Adrenal gland (tissue), 12 donors: ENCODE data around the gene WNT4. TPM values are rescaled to one million over a fixed set of nuclear protein-coding genes. Genes with fewer than 3 reads are reported as not detected.

ENCODE experiments used
- DNase-seq, 7 donors: peaks; one replicate each; pipeline ENCODE4 v3.0.0-alpha.2; 2019 to 2020
- H3K27ac ChIP-seq, 5 donors: fragments of 200-600 bp; sonication (generic) in 4 of 5; 1 replicate in 3 of 5; 2 replicates in 2 of 5; pipeline versions ENCODE4 v1.5.1 to v1.8.0; 2016 to 2020; ENCODE audit warnings: mild to moderate bottlenecking in 1 of 5
- H3K27me3 ChIP-seq: fragments of 200-600 bp; 2 replicates; pipeline ENCODE4 v1.8.0; 2021
- H3K36me3 ChIP-seq, 2 donors: fragments of 200-600 bp; replicated peaks in 1 of 2; 1 replicate in 1 of 2; 2 replicates in 1 of 2; pipeline versions ENCODE4 v1.5.1 to v1.8.0; 2018 to 2022
- H3K4me1 ChIP-seq, 2 donors: fragments of 200-600 bp; replicated peaks in 1 of 2; 1 replicate in 1 of 2; 2 replicates in 1 of 2; pipeline versions ENCODE4 v1.5.1 to v1.8.0; 2018 to 2021
- H3K4me3 ChIP-seq, 4 donors: fragments of 200-600 bp; sonication (generic) in 3 of 4; one replicate each; pipeline ENCODE4 v1.5.1; 2016 to 2018
- H3K9me3 ChIP-seq, 3 donors: fragments of 200-600 bp; sonication (generic) in 1 of 3; replicated peaks in 1 of 3; 1 replicate in 2 of 3; 2 replicates in 1 of 3; pipeline versions ENCODE4 v1.5.1 to v1.8.0; 2016 to 2021
- POLR2A ChIP-seq, 2 donors: fragments of 450-650 bp; IDR thresholded peaks; one replicate each; pipeline ENCODE4 v1.6.1; 2017; ENCODE audit warnings: antibody characterized with exemption in 2 of 2, mild to moderate bottlenecking in 2 of 2, moderate library complexity in 1 of 2
- WGBS, 4 donors: extraction: QIAGEN DNeasy Blood & Tissue Kit in 2 of 4; methylation state at CpG; one replicate each; pipeline versions ENCODE4 v1.1.5 to v1.1.7; 2013 to 2017; 5-methylcytosine and 5-hydroxymethylcytosine counted together
- intact Hi-C, 2 donors: fragments of 100-400 bp; cut with DNase I; formaldehyde crosslinking; loops; one replicate each; pipeline versions ENCODE4 v1.14.1 to v1.15.0; 2022 to 2023
- polyA plus RNA-seq, 3 donors: library from polyadenylated mRNA; stranded (reverse); fragments of 200-250 nt in 2 of 3; fragments of 350-450 nt in 1 of 3; fragmentation: Illumina TruSeq in 1 of 3; extraction: RNeasy Lipid Tissue Mini Kit (QIAGEN cat#74804) in 1 of 3; gene quantifications; one replicate each; pipeline ENCODE4 v1.2.3, GENCODE V29; 2013 to 2014
- total RNA-seq, 9 donors: library from RNA; depleted of rRNA in 4 of 9; stranded (reverse); fragments of >200 nt in 4 of 9; fragments of 120-200 nt in 1 of 9; fragmentation: NEBNext Ultra II Directional in 1 of 9; extraction: Animal tissue kit (Norgen Biotek cat#: 25700) in 1 of 9; gene quantifications; one replicate each; pipeline versions ENCODE4 v1.1.0 to v1.2.4, GENCODE V29; 2013 to 2023
- TF ChIP-seq, protein P1 (sequence below), 6 experiments: fragments of 450-650 bp in 4 of 6; fragments of 200-600 bp in 2 of 6; sonication (generic) in 1 of 6; IDR thresholded peaks; 1 replicate in 5 of 6; 2 replicates in 1 of 6; pipeline versions ENCODE4 v1.5.1 to v1.8.0; 2016 to 2021; ENCODE audit warnings: antibody characterized with exemption in 6 of 6, mild to moderate bottlenecking in 2 of 6, moderate library complexity in 1 of 6
- donor health status: healthy with polysubstance abuse.
- donor health status: Bipolar disorder and iron deficiency.
- donor health status: DM: yes; HTN: yes; CAD: no.
- donor health status: DM: no; HTN: no; CAD: no.
- donor health status: DM: no; HTN: no; CAD: no.
- donor health status: DM: yes; HTN: yes; CAD: no.

Gene WNT4
- total and polyA plus RNA-seq, 12 donors: 2.3 to 39.6 (median 5.9) TPM

- H3K4me3 ChIP-seq: no peak overlapping the region
- intact Hi-C loops: no loop called here
- TF ChIP-seq, protein P1, sequence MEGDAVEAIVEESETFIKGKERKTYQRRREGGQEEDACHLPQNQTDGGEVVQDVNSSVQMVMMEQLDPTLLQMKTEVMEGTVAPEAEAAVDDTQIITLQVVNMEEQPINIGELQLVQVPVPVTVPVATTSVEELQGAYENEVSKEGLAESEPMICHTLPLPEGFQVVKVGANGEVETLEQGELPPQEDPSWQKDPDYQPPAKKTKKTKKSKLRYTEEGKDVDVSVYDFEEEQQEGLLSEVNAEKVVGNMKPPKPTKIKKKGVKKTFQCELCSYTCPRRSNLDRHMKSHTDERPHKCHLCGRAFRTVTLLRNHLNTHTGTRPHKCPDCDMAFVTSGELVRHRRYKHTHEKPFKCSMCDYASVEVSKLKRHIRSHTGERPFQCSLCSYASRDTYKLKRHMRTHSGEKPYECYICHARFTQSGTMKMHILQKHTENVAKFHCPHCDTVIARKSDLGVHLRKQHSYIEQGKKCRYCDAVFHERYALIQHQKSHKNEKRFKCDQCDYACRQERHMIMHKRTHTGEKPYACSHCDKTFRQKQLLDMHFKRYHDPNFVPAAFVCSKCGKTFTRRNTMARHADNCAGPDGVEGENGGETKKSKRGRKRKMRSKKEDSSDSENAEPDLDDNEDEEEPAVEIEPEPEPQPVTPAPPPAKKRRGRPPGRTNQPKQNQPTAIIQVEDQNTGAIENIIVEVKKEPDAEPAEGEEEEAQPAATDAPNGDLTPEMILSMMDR (IDR thresholded peaks at IDR 0.05): no peak
- TF ChIP-seq POLR2A (IDR thresholded peaks at IDR 0.05): no peak
- whole genome bisulfite sequencing, 4 donors: 76 to 96% (median 89%) methylated on average over 4 of the region's 4 CpGs
- no peaks in the 10 kb centered on the region for H3K27me3 ChIP-seq
- H3K27ac ChIP-seq: no peak overlapping the region
- no peaks in the 10 kb centered on the region for H3K9me3 ChIP-seq
- no peaks in the 10 kb centered on the region for H3K4me1 ChIP-seq
- H3K36me3 ChIP-seq: no peaks in the 10 kb centered on the region
- no peak for DNase-seq
These were observed 15.8 kb upstream of the WNT4 start for GRCh38 chr1:22158654-22159053.

- no peak for DNase-seq
- Histone ChIP-seq H3K9me3 (no peaks in the 10 kb centered on the region), H3K36me3 (no peaks in the 10 kb centered on the region), H3K27me3 (no peaks in the 10 kb centered on the region), H3K4me1 (no peaks in the 10 kb centered on the region), H3K4me3 (no peak overlapping the region), H3K27ac (no peak overlapping the region)
- TF ChIP-seq POLR2A (IDR thresholded peaks at IDR 0.05): no peak
- TF ChIP-seq, protein P1 (IDR thresholded peaks at IDR 0.05): no peak
- intact Hi-C loops: no loop called here
- WGBS, 4 donors: 77 to 85% (median 83%) methylated on average over 6 to 9 of the region's 9 CpGs
These were observed 14.6 kb upstream of the WNT4 start for GRCh38 chr1:22157359-22157966.

- 83 to 92% (median 89%) methylated on average over 3 to 4 of the region's 4 CpGs for WGBS, 4 donors
- H3K27me3 ChIP-seq: no peaks in the 10 kb centered on the region
- no peaks in the 10 kb centered on the region for H3K4me1 ChIP-seq
- no peak for DNase-seq
- H3K36me3 ChIP-seq: no peaks in the 10 kb centered on the region
- no peak for TF ChIP-seq POLR2A (IDR thresholded peaks at IDR 0.05)
- TF ChIP-seq, protein P1 (IDR thresholded peaks at IDR 0.05): no peak
- no peaks in the 10 kb centered on the region for H3K9me3 ChIP-seq
- H3K4me3 ChIP-seq: no peak overlapping the region
- intact Hi-C loops: no loop called here
- H3K27ac ChIP-seq: no peak overlapping the region
These were observed 12.6 kb upstream of the WNT4 start for GRCh38 chr1:22155517-22155916.

GRCh38 chr1:22154626-22155025 lies 11.7 kb upstream of the WNT4 start:
- intact Hi-C loops: no loop called here
- Histone ChIP-seq H3K4me3 (no peak overlapping the region), H3K9me3 (no peaks in the 10 kb centered on the region), H3K4me1 (no peaks in the 10 kb centered on the region), H3K27ac (no peak overlapping the region), H3K36me3 (no peaks in the 10 kb centered on the region), H3K27me3 (no peaks in the 10 kb centered on the region)
- 76 to 89% (median 81%) methylated on average over 6 of the region's 6 CpGs for WGBS, 4 donors
- TF ChIP-seq POLR2A (IDR thresholded peaks at IDR 0.05): no peak
- TF ChIP-seq, protein P1 (IDR thresholded peaks at IDR 0.05): no peak
- DNase-seq: no peak
